H1 (cell line): ENCODE measurements around the gene ZBP1. TPM values are rescaled to one million over a fixed set of nuclear protein-coding genes. Genes with fewer than 3 reads are reported as not detected.

Experiments used
- CBX8 ChIP-seq: fragments of 300-800, 300-1000 bp; sonication (generic); IDR thresholded peaks from 2 replicates; pipeline ENCODE4 v1.7.1; 2016; ENCODE audit warnings: low read depth, low read length, borderline replicate concordance
- CTCF ChIP-seq, 3 experiments: IDR thresholded peaks; 1 replicate in 2 of 3; 2 replicates in 1 of 3; pipeline versions ENCODE4 v1.5.1 to v1.6.1; 2011; ENCODE audit warnings: low read length in 3 of 3, mild to moderate bottlenecking in 3 of 3, inconsistent platforms in 2 of 3, low read depth in 1 of 3, moderate library complexity in 1 of 3; ENCODE audit not compliant: insufficient read depth in 1 of 3; ENCODE audit errors: control extremely low read depth in 1 of 3
- KDM5A ChIP-seq: fragments of 200-600 bp; IDR thresholded peaks from 2 replicates; pipeline ENCODE4 v1.7.1; 2012; ENCODE audit warnings: mild to moderate bottlenecking, low read length, inconsistent platforms, mixed read lengths
- PHF8 ChIP-seq: fragments of 200-600 bp; sonication (generic); conservative IDR thresholded peaks from 2 replicates; pipeline ENCODE4 v1.7.1; 2012; ENCODE audit warnings: low read depth, mild to moderate bottlenecking, inconsistent platforms, low read length, moderate library complexity
- SAP30 ChIP-seq: fragments of 300-600 bp; sonication (generic); IDR thresholded peaks from 2 replicates; pipeline ENCODE4 v1.7.1; 2012; ENCODE audit warnings: low read length, moderate library complexity, mild to moderate bottlenecking, inconsistent platforms; ENCODE audit not compliant: insufficient read depth, insufficient replicate concordance
- SUZ12 ChIP-seq: fragments of 200-600 bp; sonication (generic); IDR thresholded peaks from 2 replicates; pipeline ENCODE4 v1.6.1; 2012; ENCODE audit warnings: mild to moderate bottlenecking, inconsistent platforms, low read length, moderate library complexity, mixed read lengths
- polyA plus RNA-seq, 7 experiments: library from polyadenylated mRNA; depleted of rRNA in 3 of 7; stranded (reverse) in 5 of 7; unstranded in 2 of 7; fragments of >200 nt in 5 of 7; fragments of 200-250 nt in 2 of 7; gene quantifications; 1 replicate in 5 of 7; 2 replicates in 1 of 7; 4 replicates in 1 of 7; pipeline versions ENCODE4 v1.2.1 to v1.2.3, GENCODE V29; 2011 to 2013; ENCODE audit warnings: missing spikeins in 2 of 7, mixed read lengths in 2 of 7
- total RNA-seq: library from RNA; stranded (reverse); fragmentation: NEBNext Ultra II Directional; extraction: Animal tissue kit (Norgen Biotek cat#: 25700); gene quantifications from 2 replicates; pipeline ENCODE4 v1.2.1, GENCODE V29; 2021

The ZBP1 gene
- total and polyA plus RNA-seq, 2 of the 8 experiments (the other 6 are each of a cell fraction or from before 2014, with no cell fraction given) = not detected

GRCh38 chr20:57560554-57561355 lies 59.5 kb downstream of the ZBP1 start, which contains the start of gene PCK1 (continued):
- TF ChIP-seq PHF8 = no peak
- TF ChIP-seq SUZ12 = no peak
- no peak for TF ChIP-seq SAP30
- TF ChIP-seq CTCF (IDR thresholded peaks at IDR 0.05; ENCODE audit: control extremely low read depth in 1 of 3, insufficient read depth in 1 of 3, low read depth in 1 of 3, low read length in 3 of 3) = no peak
- TF ChIP-seq CBX8 = no peak
- no peak for TF ChIP-seq KDM5A
